PC-9 (cell line): ENCODE results near the gene AGL.

Experiments
- CTCF ChIP-seq: fragments of 200-600 bp; sonication (generic); conservative IDR thresholded peaks from 2 replicates; pipeline ENCODE4 v1.6.1; 2017; ENCODE audit warnings: mixed run types, antibody characterized with exemption, mild to moderate bottlenecking, moderate library complexity
- EZH2 ChIP-seq: fragments of 200-600 bp; sonication (generic); IDR thresholded peaks from 2 replicates; pipeline ENCODE4 v1.8.0; 2017; ENCODE audit warnings: antibody characterized with exemption, low read depth

- TF ChIP-seq CTCF: no peak
- TF ChIP-seq EZH2: no peak
Observed at GRCh38 chr1:99872063-99872462, 21.9 kb downstream of the AGL start.
